GM18858 (cell line): ENCODE results near the gene GPC5.
"Not testable (repeated sequence)": the region's sequence is repeated elsewhere in the genome, so short reads cannot be mapped to it uniquely, and the experiment has no call there.

Experiments
- ATAC-seq: cut with Tn5 transposase; IDR thresholded peaks from one replicate; pipeline ENCODE4 v1.9.1; 2021; ENCODE audit not compliant: unreplicated experiment

GPC5 gene

DNA sequence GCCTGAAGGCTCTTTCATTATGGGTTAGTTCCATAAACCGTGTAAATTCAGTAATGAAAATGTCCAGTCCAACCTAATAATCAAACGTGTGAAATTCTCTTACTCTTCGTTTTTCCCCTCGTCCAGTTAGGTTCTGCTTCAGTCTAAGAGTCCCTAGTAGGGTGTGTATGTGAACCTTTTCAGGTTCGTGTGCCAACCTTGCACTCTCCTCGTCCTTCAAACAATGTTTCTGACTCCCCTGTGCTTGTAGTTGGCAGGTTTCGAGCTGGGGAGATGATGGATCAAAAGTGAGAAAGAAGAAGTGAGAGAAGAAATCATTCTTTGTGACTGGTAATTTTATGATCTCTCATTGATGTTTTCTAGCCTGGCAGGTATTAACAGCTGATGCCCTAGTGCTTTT, 366.1 kb downstream of the GPC5 start:
- no peak for ATAC-seq

DNA sequence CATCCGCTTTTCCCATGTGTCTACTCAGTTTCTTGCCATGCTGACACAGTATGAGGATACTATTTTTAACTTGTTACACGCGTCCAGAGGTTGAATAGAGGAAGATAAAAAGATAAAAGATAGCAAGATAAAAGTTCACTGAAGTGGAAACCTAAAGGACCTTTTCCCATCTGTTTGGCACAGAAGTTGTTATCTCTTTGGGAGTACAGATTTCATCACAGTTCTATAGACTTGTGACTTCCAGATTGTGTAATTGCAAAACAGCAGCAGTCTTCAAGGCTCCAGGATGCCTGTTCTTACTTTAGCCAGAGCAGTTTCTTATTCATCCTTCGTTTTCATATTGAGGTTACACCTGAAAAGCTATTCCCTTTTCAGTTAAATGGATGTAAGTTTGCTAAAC, 369.2 kb downstream of the GPC5 start:
- no peak for ATAC-seq

GRCh38 chr13:91768746-91769145, 370.3 kb downstream of the GPC5 start:
- ATAC-seq: peak; percentile 53

- ATAC-seq: no peak
These were observed 372.8 kb downstream of the GPC5 start for GRCh38 chr13:91771229-91771628.

- no peak for ATAC-seq
These were observed 375.3 kb downstream of the GPC5 start for GRCh38 chr13:91773591-91774227.

DNA sequence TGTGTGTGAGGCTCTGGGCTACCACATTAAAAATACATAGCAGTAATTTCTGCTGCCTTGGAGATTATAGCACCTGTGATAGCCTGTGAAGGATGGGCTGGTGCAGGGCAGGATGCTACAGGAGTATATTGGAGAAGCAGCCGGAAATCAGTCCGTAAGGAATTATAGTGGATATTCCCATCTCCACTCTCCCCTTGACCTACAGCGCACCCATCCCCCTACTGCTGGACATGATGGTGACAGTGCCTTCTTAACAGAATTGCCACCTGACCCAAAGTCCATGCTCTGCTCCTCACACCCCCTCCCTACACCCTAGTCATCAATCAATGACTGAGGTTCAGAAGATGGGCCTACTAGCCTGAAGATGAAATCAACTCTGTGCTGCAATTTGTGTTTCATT, 376.0 kb downstream of the GPC5 start:
- no peak for ATAC-seq

GRCh38 chr13:91776611-91777193, 378.3 kb downstream of the GPC5 start:
- no peak for ATAC-seq

GRCh38 chr13:91778123-91778522, 379.7 kb downstream of the GPC5 start:
- ATAC-seq: no peak

DNA sequence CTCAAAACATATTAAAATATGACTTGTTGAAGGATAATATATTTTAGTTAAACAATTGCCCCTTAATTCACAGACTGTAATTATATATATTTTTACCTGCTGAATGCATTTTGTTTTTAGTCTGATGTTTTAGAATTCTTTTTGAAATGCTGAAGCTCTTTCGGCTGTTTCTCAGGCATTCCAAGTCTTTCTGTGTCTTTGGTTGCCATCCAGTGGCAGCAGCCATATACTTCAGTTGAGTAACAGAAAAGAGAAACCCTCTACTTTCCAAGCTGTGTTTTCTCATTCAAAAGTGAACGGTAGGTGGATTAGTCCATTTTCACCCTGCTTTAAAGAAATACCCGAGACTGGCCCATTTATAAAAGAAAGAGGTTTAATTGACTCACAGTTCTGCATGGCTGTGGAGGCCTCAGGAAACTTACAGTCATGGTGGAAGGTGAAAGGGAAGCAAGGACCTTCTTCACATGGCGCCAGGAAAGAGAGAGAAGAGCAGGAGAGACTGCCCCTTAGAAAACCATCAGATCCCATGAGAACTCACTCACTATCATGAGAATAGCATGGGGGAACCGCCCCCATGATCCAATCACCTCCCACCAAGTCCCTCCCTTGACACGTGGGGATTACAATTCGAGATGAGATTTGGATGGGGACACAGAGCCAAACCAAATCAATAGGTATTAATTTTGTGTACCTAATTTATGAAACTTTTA, 383.7 kb downstream of the GPC5 start:
- not testable (repeated sequence) for ATAC-seq

- peak; percentile 97 for ATAC-seq
These were observed 387.2 kb downstream of the GPC5 start for GRCh38 chr13:91785431-91786119.

DNA sequence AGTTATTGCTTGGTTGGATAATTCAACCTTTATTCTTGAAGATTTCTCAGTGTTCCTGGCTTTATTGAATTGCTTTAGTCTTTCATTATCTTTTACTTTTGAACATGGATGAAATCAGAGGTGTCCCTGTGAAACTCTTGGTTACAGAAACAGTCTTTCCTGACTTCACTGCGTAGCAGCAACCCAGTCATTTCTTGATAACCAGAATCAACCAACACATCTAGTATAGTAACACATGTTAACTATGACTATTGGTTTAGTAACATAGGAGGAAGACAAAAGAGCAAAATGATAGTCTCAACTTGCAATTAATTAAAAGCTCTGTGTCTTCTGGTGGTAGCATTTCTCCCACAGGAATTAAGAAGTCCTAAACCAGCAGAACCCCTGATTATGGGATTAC, 393.6 kb downstream of the GPC5 start:
- ATAC-seq: no peak

DNA sequence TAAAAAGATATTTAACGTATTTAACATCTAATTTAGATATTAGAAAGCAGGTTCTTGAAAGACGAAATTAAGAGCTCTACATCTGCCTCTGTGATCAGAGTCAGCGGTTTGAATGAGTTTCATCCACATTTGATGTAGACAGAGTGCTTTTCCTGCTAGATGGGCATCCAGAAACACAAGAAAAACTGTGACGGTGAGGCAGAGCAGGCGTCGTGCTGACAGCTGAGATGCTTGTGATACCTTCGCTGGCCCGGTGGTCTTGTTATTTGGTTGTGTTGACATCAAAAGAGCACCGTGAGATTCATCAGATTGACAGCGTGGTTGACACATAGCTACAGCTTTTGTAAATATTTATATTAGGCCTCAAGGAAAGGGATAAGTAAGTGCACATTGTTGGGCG, 399.1 kb downstream of the GPC5 start:
- no peak for ATAC-seq

DNA sequence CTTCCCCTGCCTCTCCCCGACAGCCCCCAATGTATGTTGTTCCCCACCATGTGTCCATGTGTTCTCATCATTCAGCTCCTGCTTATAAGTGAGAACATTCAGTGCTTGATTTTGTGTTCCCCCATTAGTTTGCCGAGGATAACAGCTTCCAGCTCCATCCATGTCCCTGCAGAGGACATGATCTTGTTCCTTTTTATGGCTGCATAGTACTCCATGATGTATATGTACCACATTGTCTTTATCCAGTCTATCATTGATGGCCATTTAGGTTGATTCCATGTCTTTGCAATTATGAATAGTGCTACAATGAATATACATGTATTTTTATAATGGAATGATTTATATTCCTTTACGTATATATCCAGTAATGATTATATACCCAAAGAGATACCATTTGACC, 399.9 kb downstream of the GPC5 start:
- ATAC-seq: not testable (repeated sequence)

DNA sequence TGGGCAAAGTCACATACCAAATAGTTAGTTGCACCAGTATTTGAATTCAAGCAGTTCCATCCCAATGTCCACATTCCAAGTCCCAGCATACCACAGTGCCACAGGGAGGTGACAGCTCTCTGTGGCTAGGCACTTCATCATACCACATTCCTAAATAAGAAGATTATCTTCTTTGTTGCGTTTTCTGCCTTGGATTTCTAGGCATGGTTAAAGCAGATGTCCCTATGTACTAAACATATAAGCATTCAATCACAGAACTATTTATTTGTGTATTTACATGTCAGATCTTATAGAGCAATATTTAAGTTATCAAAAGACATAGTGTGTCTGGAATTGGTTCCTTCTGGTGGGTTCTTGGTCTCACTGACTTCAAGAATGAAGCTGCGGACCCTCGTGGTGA, 403.4 kb downstream of the GPC5 start:
- ATAC-seq: not testable (repeated sequence)

GRCh38 chr13:91802957-91803356, 404.5 kb downstream of the GPC5 start:
- ATAC-seq: no peak

- no peak for ATAC-seq
These were observed 406.3 kb downstream of the GPC5 start for GRCh38 chr13:91804724-91805123.

DNA sequence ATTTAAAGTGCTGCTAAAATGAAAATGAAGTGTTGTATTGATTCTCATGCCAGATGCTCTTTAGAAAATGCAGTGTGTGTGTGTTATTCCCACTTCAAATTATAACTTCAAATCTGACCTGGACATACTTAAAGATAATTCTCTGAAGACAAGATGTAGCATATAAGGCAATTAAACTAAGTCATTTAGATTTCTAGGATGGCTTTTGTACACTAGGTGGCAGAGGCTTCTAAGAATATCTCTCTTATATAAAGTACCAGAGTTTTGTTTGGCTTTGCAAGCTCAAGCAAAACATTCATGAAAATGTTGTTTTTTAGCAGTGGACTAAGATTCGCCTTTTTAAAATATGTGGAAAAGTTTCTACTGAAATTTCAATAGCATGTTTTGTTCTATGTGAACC, 407.2 kb downstream of the GPC5 start:
- no peak for ATAC-seq

DNA sequence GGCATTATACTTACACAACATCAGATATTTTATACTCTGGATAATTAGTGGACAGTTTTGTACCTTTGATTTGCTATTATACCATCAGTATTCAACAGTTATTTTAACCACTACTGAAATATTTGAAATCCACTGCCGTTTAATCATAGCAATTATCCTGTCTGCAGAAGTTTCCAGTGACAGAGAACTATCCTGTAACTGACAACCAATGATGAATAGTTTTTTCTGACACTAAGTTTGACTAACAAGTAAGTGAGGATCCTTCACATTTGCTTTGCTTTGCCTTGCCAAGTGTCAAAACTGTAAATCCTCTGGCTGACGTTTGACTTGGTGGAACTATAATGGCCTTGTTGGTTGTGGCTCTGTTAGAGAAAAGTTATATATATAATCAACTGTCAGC, 410.7 kb downstream of the GPC5 start:
- ATAC-seq: no peak

GRCh38 chr13:91813253-91813652, 414.8 kb downstream of the GPC5 start:
- no peak for ATAC-seq

- ATAC-seq: no peak
These were observed 417.9 kb downstream of the GPC5 start for GRCh38 chr13:91816263-91816807.

DNA sequence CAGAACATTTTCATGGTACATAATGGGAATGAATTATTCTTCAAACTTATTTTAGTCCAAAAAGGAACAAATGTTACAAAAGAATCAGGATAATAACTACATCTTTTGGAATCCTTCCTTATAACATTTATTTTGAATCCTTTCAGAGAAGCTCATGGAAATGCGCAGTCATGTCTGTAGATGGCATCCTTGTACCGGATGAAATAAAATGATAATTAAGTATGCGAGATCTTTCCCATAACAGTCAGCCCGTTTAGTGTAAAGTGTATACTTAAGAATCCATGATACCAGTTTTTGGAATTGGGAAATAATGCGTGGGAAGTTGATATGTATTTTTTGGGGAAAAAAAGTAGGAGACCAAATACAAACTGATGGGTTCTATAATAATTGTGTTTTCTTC, 418.8 kb downstream of the GPC5 start:
- ATAC-seq: no peak

DNA sequence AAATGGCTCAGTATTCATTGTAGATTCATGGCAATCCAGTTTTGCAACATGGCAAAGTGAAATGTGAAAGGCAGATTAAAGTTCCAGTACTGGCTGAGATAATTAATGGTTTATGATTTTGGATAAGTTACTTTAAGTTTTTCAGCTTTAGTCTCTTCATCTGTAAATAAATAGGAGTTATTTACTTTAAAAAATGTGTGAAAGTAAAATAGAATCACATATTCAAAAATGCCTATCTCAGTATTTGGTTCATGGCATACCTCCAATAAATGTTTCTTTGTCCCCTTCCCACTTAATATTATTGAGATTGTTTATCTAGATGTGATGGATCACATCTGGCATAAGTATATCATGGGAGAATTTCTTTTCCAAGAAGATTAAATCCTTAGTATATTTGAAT, 426.0 kb downstream of the GPC5 start:
- ATAC-seq: no peak
